ENCODE results near the gene AKAP6.
"Not testable (repeated sequence)": the region's sequence is repeated elsewhere in the genome, so short reads cannot be mapped to it uniquely, and the experiment has no call there.

The AKAP6 gene

DNA sequence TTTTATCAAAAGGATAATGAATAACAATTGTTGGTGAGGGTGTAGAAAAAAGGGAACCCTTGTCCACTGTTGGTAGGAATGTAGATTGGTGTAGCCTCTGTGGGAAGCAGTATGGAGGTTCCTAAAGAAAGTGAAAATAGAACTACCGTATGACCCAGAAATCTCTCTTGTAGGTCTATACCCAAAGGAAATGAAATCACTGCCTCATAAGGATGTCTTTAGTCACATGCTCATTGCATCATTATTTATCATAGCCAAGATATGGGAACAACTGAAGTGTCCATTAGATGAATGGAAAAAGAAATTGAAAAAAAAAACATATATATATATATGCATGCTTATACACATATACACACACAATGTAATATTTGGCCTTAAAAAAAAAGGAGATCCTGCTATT, 450.7 kb downstream of the AKAP6 start:
- FAIRE-seq (no peak), DNase-seq (ENCODE audit: insufficient read length, low spot score) (no peak)

DNA sequence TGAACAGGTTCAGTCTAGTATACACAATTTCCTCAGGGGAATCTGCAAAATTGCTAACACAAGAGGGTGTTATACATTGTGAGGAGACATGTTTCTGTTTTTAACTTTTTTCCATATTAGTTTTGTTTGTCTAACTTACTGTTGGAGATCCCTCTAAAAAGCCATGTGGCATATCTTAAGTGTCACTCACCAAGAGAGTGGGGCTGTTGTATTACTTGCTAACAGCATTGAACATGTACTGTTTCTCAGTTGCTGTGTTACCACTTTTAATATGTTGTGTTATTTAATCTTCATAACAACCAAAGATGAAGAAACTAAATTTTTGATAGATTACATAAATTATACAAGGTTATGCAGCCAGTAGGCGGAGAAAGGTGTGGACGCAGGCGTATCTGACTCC, 455.3 kb downstream of the AKAP6 start:
- FAIRE-seq, result no peak
- no peak for DNase-seq (ENCODE audit: insufficient read length, low spot score)

DNA sequence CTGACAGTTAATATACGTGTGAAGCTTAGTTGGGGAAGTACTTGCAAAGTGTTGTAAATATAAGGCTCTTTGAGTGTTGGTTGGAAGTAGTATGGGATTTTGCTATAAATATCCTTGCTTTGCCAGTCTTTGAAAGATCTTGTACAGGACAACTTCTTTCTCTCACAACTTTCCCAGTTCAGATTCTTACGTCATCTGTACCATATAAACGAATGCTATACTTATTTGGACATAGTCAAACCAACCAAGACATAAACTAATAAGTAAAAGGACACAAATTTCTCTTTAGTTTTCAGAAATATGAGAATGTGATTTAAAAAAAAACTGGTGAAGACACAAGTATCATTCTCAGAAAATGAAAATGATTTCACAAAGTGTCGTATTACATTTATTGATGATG, 456.5 kb downstream of the AKAP6 start:
- FAIRE-seq, result no peak

DNA sequence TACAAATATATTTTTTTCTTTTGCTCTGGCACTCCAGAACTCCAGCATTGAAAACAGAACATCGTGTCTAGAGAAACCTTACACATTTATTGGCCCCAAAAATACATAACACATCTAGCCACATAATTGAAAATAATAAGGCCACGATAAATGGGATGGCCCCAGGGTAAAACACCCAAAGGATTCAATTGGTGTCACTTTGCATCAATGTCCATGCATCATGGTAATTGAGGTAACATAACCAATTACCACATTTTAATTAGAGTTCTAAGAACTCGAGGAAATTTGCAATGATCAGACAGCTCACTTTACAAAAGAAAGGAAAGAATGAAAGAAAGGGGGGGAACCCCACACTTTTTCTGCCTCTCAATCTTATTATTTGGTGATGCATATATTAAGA, 457.8 kb downstream of the AKAP6 start:
- no peak for DNase-seq (ENCODE audit: insufficient read length, low spot score)
- no peak for FAIRE-seq

More for the DNA sequence above, 456.5 kb downstream of the AKAP6 start:
- DNase-seq (ENCODE audit: insufficient read length, low spot score), result no peak

DNA sequence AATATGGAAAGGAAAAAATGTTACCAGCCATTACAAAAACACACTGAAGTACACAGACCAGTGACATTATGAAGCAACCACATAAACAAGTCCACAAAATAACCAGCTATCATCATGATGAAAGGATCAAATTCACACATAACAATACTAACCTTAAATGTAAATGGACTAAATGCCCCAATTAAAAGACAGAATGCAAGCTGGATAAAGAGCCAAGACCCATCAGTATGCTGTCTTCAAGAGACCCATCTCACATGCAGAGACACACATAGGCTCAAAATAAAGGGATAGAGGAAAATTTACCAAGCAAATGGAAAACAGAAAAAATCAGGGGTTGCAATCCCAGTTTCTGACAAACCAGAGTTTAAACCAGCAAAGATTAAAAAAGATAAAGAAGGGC, 463.9 kb downstream of the AKAP6 start:
- not testable (repeated sequence) for FAIRE-seq; DNase-seq (ENCODE audit: insufficient read length, low spot score)

DNA sequence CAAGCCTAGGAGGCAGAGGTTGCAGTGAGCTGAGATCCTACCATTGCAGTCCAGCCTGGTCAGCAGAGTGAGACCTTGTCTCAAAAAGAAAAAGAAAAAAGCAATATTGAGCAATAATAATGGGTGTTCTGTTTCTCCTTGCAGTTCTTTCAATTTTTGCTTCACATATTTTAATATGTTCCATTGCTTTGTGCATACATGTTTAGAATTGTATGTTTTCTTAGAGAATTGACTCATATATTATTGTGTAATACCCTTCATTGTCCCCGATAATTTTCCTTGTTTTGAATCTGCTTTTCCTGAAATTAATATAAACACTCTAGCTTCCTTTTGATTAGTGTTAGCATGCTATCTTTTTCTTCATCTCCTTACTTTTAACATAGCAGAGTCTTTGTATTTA, 471.2 kb downstream of the AKAP6 start:
- FAIRE-seq, result no peak
- no peak for DNase-seq (ENCODE audit: insufficient read length, low spot score)

DNA sequence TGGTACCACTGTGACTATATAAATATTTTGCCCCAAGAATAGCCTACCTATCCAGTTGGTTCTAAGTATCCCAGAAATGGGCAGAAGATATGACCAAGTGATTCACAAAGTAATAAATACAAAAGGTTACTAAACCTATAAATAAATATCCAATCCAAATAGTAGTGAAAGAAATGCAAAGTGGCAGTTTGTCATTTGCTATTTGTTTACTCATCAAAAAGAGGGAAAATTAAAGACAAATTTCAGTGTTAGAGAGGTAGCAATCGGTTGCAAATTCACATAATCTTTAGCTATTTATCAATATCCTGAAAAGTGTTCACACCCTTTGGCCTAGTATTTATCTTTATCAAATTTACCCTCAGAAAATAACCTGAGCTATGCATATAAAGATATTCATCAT, 473.2 kb downstream of the AKAP6 start:
- FAIRE-seq, result no peak
- DNase-seq (ENCODE audit: insufficient read length, low spot score), result no peak

DNA sequence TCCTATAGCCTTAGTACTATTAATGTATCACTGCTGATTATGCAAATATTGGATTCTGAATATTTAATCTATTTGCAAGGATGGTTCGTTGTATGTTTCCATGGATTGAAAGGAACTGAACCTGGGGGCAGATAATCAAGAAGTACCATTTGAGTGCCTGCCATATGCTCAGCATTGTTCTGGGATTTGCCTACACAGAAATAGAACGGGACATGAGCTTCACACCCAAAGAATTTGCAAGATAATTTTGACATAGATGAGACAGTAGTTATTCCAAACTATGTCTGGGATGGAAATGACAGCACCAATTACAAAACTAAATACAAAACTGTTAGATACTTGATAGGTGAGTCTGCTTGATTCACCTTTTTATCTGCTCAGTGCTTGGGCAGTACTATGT, 476.9 kb downstream of the AKAP6 start:
- DNase-seq (ENCODE audit: insufficient read length, low spot score) (no peak), FAIRE-seq (no peak)

DNA sequence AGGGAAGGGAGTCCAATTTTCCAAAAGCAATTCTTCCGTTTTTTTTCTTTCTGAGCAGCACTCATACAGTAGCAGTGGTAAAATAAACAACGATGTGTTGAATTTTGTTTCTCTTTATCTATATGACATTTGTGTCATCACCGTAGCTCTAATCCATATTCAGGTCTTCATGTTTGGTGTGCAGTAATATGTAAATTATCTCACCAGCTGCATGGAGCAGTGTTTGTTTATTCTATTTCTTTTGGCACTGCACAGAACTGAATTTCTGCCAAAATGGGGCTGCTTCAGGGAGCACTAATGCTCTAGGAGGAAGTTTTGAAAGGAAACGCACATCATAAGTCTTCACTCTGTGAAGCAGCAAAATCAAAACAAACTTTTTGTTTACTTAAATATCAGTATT, 479.5 kb downstream of the AKAP6 start:
- DNase-seq (ENCODE audit: insufficient read length, low spot score) (no peak), FAIRE-seq (no peak)

DNA sequence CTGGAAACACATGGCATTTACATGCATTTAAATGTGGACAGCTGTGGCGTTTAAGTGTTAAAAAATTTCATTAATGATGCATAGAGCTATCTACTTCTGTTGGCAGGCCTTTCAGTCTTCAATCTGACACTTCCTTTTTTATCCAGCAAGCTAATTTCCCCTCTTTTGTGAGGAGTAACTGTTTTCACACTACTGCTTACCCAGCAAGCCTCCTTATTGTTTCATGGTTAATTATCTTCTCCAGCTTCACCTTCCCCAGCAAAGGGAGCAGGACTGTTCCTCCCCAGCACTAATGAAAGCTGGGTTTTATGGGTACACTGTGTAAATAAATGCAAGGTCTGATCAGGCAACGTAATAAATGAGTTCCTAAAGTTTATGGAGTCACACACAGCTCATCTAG, 480.2 kb downstream of the AKAP6 start:
- FAIRE-seq, result no peak
- no peak for DNase-seq (ENCODE audit: insufficient read length, low spot score)

DNA sequence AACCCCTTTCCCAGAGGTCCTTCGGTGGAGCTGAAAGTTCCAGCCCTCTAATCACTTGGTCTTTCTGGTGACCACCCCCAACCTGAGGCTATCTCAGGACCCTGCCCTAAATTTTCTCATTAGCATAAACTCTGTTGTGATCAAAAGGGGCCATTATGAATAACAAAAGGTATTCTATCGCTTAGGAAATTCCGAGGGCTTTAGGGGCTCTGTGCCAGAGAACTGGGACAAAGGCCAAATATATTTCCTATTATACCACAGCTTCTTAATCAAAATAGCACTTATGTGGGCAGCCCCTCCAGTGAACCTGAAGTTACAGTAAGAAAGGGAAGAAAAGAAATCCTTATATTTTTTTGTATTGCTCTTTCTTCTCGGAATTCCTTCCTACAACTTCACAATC, 484.3 kb downstream of the AKAP6 start:
- DNase-seq (ENCODE audit: insufficient read length, low spot score) (no peak), FAIRE-seq (no peak)

DNA sequence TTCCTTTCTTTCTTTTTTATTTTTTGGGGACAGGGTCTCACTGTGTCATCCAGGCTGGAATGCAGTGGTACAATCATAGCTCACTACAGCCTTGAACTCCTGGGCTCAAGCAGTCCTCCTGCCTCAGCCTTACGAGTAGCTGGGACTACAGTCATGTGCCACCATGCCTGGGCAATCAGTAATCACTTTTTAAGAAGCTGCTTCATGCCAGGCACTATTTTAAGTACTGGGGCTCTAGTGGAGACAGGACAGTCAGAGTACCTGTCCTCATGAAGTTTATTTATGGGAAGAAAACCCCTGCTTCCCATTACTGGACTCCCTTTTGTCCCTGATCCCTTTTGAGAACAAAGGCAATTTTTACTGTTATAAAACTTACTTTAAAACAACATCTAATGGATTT, 485.6 kb downstream of the AKAP6 start:
- no peak for DNase-seq (ENCODE audit: insufficient read length, low spot score)
- FAIRE-seq, result no peak

DNA sequence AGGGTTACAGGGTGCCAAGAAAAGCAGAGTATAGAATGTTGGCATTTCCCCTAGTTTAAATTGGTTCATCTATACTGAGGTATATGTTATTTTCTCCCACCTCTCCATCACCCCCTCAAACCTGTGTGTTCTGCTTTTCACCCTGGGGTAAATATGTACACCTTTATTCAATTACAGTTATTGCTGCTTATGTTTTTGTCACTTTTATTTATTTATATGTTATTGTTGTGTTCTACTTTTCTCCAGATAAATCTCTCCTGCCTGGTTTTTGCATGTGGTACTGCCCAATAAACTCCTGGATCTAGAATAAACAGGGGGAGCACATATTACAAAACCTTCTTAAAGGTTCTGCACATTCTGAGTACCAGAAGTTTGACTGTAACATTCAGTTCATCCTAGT, 487.5 kb downstream of the AKAP6 start:
- FAIRE-seq (no peak), DNase-seq (ENCODE audit: insufficient read length, low spot score) (no peak)

DNA sequence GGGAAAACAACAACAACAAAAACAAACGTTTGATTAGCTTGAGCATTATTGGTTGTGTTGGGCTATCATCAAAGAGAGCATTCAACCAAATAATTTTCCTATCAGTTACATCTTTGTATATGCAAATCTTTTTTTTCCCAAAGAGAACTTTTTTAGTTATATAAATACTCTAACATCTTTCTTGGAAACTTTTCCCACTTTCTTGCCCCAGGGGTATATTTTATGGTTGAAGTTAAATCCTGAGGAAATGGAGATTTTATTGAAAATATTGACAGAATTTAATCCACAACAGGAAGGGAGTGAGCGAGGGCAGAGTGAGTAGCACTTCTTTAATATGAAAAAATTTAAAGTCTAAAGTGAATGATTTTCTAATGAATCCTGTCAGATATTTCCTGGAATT, 488.7 kb downstream of the AKAP6 start:
- FAIRE-seq, result no peak
- no peak for DNase-seq (ENCODE audit: insufficient read length, low spot score)

DNA sequence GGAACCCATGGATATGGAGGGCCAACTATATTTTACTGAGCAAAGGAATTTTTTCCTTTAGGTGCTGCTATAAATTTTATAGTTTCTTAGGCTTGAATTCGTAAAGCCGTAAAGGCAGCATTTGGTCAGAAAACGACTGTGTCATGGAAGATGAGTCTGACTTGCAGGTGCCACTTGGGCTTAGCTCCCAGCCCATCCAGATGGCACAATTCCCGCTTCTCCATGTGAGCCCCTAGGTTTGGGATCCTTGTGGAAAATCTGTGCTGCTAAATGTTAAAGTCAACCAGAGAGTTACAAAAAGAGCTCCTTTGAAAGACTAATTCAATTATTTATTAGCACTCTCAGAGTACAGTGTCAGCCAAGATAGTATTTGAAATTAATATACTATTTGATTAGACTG, 489.5 kb downstream of the AKAP6 start:
- FAIRE-seq (no peak), DNase-seq (ENCODE audit: insufficient read length, low spot score) (no peak)

DNA sequence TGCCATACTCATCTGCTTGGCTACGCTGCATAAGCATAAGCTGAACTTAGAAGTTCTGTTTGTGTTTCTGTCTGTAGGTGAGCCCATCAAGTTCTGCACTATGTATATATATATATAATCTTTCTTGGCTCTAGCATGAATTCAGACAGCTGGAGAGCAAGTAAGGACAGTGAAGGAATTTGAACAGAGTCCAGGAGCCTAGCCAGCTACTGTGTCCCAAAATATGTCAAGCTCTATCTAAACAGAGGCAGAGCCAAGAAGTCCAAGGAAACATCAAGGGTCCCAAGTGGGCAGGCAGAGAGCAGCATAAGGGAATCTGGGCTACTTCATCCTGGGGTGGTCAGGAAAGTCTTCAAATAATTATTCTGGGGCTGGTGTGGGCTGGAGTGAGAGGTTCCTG, 491.1 kb downstream of the AKAP6 start:
- DNase-seq (ENCODE audit: insufficient read length, low spot score), result no peak
- no peak for FAIRE-seq

DNA sequence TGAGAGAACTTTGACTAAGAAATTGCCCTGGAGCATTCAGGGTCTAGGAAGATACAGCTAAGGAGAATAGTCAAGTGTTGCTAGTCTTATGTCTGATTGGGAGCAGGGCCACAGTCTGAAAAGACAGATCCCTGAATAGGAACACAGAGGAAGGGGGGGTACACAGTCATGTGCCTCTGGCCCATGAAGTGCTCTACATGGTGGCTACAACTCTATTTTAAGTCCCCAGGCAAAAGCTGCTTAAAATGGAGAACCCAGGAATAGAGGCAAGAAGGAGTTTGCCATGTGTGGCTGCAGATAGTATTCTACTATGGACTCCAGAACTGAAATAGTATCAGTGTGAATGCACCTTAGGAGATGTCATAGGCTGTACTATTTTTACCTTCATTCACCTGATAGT, 491.6 kb downstream of the AKAP6 start:
- no peak for FAIRE-seq
- no peak for DNase-seq (ENCODE audit: insufficient read length, low spot score)

DNA sequence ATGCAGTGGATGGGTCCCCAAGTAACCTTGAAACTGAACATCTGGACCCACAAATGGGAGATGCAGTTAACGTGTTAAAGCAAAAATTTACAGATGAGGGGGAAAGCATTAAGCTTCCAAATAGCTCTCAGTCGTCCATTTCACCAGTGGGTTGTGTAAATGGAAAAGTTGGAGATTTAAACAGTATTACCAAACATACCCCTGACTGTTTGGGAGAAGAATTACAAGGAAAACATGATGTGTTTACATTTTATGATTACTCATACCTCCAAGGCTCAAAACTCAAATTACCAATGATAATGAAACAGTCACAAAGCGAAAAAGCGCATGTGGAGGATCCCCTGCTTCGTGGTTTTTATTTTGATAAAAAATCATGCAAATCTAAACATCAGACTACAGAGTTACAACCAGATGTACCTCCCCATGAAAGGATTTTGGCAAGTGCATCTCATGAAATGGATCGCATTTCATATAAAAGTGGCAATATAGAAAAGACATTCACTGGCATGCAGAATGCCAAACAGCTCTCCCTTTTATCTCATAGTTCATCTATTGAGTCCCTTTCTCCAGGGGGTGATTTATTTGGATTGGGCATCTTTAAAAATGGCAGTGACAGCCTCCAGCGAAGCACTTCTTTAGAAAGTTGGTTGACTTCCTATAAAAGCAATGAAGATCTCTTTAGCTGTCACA, 493.0 kb downstream of the AKAP6 start:
- no peak for FAIRE-seq
- DNase-seq (ENCODE audit: insufficient read length, low spot score), result no peak

DNA sequence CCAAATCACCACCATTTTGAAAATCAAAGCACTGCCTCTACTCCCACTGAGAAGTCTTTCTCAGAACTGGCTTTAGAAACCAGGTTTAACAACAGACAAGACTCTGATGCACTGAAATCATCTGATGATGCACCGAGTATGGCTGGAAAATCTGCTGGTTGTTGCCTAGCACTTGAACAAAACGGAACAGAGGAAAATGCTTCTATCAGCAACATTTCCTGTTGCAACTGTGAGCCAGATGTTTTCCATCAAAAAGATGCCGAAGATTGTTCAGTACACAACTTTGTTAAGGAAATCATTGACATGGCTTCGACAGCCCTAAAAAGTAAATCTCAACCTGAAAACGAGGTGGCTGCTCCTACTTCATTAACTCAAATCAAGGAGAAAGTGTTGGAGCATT, 494.6 kb downstream of the AKAP6 start:
- DNase-seq (ENCODE audit: insufficient read length, low spot score) (no peak), FAIRE-seq (no peak)

DNA sequence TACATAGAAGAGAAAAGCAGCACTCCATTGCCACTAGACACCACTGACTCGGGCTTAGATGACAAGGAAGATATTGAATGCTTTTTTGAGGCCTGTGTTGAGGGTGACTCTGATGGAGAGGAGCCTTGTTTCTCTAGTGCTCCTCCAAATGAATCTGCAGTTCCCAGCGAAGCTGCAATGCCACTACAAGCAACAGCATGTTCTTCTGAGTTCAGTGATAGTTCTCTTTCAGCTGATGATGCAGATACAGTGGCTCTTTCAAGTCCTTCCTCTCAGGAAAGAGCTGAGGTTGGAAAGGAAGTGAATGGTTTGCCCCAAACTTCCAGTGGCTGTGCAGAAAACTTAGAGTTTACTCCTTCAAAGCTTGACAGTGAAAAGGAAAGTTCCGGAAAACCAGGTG, 495.1 kb downstream of the AKAP6 start:
- FAIRE-seq (no peak), DNase-seq (ENCODE audit: insufficient read length, low spot score) (no peak)

DNA sequence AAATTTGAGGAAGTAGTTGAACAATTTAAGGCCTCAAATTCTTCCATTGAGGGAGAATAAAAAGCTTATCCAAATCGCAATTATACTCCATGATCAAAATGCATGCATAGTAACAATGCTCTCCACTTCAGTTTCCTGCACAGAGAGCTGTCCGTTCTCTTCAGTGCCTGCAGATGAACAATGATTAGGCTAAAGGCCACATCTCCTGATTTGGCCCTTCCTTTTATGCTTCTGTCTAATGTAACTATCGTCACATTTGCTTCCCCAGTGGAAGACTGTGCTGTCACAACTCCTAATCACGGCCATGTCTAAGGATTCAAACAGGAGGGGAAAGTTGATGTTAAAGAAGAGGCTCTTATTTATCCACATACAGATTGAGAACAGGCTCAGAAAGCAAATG, 496.0 kb downstream of the AKAP6 start:
- DNase-seq (ENCODE audit: insufficient read length, low spot score), result no peak
- no peak for FAIRE-seq

DNA sequence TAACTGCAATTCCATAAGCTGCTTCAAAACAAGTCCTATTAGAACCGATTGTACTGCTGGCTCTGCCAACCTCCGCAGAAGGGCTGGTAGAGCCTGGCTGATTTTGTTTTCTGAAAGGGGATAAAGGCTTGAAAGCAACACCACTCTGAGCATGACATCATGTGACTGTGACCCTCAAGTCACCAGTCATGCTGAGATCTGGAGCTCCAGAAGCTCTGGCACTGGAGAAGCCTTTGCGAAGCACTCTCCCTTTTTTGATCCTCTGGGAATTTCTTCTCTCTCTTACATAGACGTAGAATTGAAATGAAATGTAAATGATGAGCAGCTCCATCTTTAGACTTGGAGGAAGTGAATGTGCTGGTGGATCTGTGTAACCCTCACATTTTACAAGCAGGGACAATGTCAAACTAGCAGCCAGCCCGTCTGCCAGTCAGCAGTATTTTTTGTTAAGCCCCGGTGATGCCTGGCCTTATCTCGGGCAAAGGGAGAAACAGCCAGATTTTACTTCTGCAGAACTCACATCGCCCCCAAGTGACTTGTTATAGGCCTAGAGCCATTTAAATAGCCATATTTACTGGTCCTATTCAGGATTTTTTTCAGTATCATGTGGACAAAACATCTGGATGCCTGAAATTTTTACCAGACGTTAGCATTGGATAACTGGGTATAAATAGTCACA, 497.4 kb downstream of the AKAP6 start:
- no peak for FAIRE-seq
- DNase-seq (ENCODE audit: insufficient read length, low spot score), result no peak

DNA sequence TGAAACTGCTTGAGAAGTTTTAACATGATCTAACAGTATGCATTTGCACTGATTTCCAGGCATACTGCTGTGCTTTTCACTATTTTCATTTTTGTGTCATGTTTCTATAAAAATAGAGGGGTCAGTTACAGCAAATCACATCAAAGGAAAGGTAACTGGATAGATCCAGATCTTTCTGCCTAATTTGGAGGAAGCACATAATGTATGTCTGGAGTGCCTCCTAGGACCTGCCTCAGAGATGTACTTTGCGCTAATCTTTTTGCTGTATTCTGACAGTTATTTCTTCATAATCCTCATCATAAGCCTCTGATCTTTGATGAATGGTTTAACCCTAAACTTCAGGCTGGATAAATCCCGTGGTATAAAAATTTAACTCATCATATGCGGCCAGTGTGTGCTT, 498.4 kb downstream of the AKAP6 start:
- FAIRE-seq, result no peak
- no peak for DNase-seq (ENCODE audit: insufficient read length, low spot score)

Measured in HTR-8/SVneo (cell line).